GM12891 (cell line): ENCODE data around the gene HOXC12.

ENCODE experiments used
- PAX5 ChIP-seq: IDR thresholded peaks from 2 replicates; pipeline ENCODE4 v1.6.1; 2011; ENCODE audit warnings: low read length, moderate library complexity, mild to moderate bottlenecking; ENCODE audit not compliant: insufficient read depth, severe bottlenecking
- POLR2A ChIP-seq: IDR thresholded peaks from 2 replicates; pipeline ENCODE4 v1.6.1; 2011; ENCODE audit warnings: low read depth, low read length, control low read depth
- POLR2AphosphoS5 ChIP-seq: IDR thresholded peaks from 2 replicates; pipeline ENCODE4 v1.6.1; 2011; ENCODE audit warnings: low read depth, low read length, control low read depth
- POU2F2 ChIP-seq: IDR thresholded peaks from 2 replicates; pipeline ENCODE4 v1.6.1; 2011; ENCODE audit warnings: low read depth, mild to moderate bottlenecking, control low read depth, low read length, moderate library complexity

GRCh38 chr12:54003625-54004024 lies 48.9 kb downstream of the HOXC12 start:
- TF ChIP-seq POLR2A (no peak), POLR2AphosphoS5 (no peak), POU2F2 (no peak), PAX5 (no peak)
